Suprapubic skin (tissue), 4 donors: Measurements from ENCODE around the gene UBE3C. TPM values are rescaled to one million over a fixed set of nuclear protein-coding genes. Genes with fewer than 3 reads are reported as not detected.
"Not testable (repeated sequence)": the region's sequence is repeated elsewhere in the genome, so short reads cannot be mapped to it uniquely, and the experiment has no call there.

Source experiments
- DNase-seq, 2 donors: peaks; one replicate each; pipeline ENCODE4 v3.0.0-alpha.2; 2019; ENCODE audit warnings: low spot score in 2 of 2
- H3K27ac ChIP-seq: fragments of 200-600 bp; sonication (generic); one replicate; pipeline ENCODE4 v1.5.1; 2019
- H3K27me3 ChIP-seq: fragments of 200-600 bp; sonication (generic); one replicate; pipeline ENCODE4 v1.5.1; 2019
- H3K36me3 ChIP-seq: fragments of 200-600 bp; sonication (generic); one replicate; pipeline ENCODE4 v1.5.1; 2019
- H3K4me1 ChIP-seq: fragments of 200-600 bp; sonication (generic); one replicate; pipeline ENCODE4 v1.5.1; 2019
- H3K4me3 ChIP-seq: fragments of 200-600 bp; sonication (generic); one replicate; pipeline ENCODE4 v1.5.1; 2019; ENCODE audit warnings: mild to moderate bottlenecking
- H3K9me3 ChIP-seq: fragments of 200-600 bp; sonication (generic); one replicate; pipeline ENCODE4 v1.5.1; 2019
- CTCF ChIP-seq, 2 donors: fragments of 200-600 bp in 1 of 2; fragments of 450-650 bp in 1 of 2; sonication (generic) in 1 of 2; IDR thresholded peaks; one replicate each; pipeline ENCODE4 v1.5.1; 2016 to 2019; ENCODE audit warnings: antibody characterized with exemption in 2 of 2, mild to moderate bottlenecking in 1 of 2, moderate library complexity in 1 of 2
- EP300 ChIP-seq: sonication (generic); formaldehyde crosslinking; IDR thresholded peaks from one replicate; pipeline ENCODE4 v1.6.1; 2017; ENCODE audit warnings: antibody characterized with exemption
- POLR2A ChIP-seq, 2 donors: fragments of 450-650 bp; IDR thresholded peaks; one replicate each; pipeline ENCODE4 v1.6.1; 2017; ENCODE audit warnings: antibody characterized with exemption in 2 of 2, mild to moderate bottlenecking in 2 of 2, moderate library complexity in 2 of 2
- POLR2AphosphoS5 ChIP-seq, 3 donors: sonication (generic); formaldehyde crosslinking; IDR thresholded peaks; one replicate each; pipeline ENCODE4 v1.6.1; 2017; ENCODE audit warnings: antibody characterized with exemption in 3 of 3
- WGBS: methylation state at CpG from one replicate; pipeline ENCODE4 v1.1.5; 2018; 5-methylcytosine and 5-hydroxymethylcytosine counted together
- total RNA-seq, 4 donors: library from RNA; depleted of rRNA; stranded (reverse); fragments of >200 nt; gene quantifications; one replicate each; pipeline ENCODE4 v1.1.0, GENCODE V29; 2016

Gene UBE3C
- total RNA-seq, 4 donors from 2014 or later: 66.2 to 88.1 (median 77.8) TPM

- Histone ChIP-seq H3K36me3 (peaks cover 24% of the 10 kb centered on the region), H3K27ac (no peak overlapping the region), H3K4me1 (no peaks in the 10 kb centered on the region), H3K4me3 (no peak overlapping the region), H3K9me3 (no peaks in the 10 kb centered on the region), H3K27me3 (no peaks in the 10 kb centered on the region)
- TF ChIP-seq CTCF (IDR thresholded peaks at IDR 0.05): no peak
- no peak for TF ChIP-seq POLR2AphosphoS5 (IDR thresholded peaks at IDR 0.05)
- no peak for TF ChIP-seq EP300
- no peak for TF ChIP-seq POLR2A (IDR thresholded peaks at IDR 0.05)
- DNase-seq: no peak
- 89% methylated on average over 6 of the region's 6 CpGs for WGBS
Measured at GRCh38 chr7:157244516-157245294, 106.0 kb downstream of the UBE3C start.

GRCh38 chr7:157246052-157246451, 107.3 kb downstream of the UBE3C start:
- Histone ChIP-seq H3K4me3 (no peak overlapping the region), H3K27ac (no peak overlapping the region), H3K4me1 (no peaks in the 10 kb centered on the region), H3K27me3 (no peaks in the 10 kb centered on the region), H3K36me3 (peaks cover 27% of the 10 kb centered on the region), H3K9me3 (no peaks in the 10 kb centered on the region)
- no peak for DNase-seq
- 93% methylated on average over 8 of the region's 8 CpGs for WGBS
- TF ChIP-seq EP300 (no peak), CTCF (IDR thresholded peaks at IDR 0.05) (no peak), POLR2AphosphoS5 (IDR thresholded peaks at IDR 0.05) (no peak), POLR2A (IDR thresholded peaks at IDR 0.05) (no peak)

GRCh38 chr7:157248659-157249058, 109.9 kb downstream of the UBE3C start:
- Histone ChIP-seq H3K4me1 (no peaks in the 10 kb centered on the region), H3K27ac (no peak overlapping the region), H3K9me3 (no peaks in the 10 kb centered on the region), H3K27me3 (no peaks in the 10 kb centered on the region), H3K36me3 (peaks cover 28% of the 10 kb centered on the region), H3K4me3 (no peak overlapping the region)
- no peak for DNase-seq
- 94% methylated on average over 14 of the region's 14 CpGs for WGBS
- no peak for TF ChIP-seq POLR2A (IDR thresholded peaks at IDR 0.05)
- TF ChIP-seq EP300: no peak
- no peak for TF ChIP-seq POLR2AphosphoS5 (IDR thresholded peaks at IDR 0.05)
- no peak for TF ChIP-seq CTCF (IDR thresholded peaks at IDR 0.05)

DNA sequence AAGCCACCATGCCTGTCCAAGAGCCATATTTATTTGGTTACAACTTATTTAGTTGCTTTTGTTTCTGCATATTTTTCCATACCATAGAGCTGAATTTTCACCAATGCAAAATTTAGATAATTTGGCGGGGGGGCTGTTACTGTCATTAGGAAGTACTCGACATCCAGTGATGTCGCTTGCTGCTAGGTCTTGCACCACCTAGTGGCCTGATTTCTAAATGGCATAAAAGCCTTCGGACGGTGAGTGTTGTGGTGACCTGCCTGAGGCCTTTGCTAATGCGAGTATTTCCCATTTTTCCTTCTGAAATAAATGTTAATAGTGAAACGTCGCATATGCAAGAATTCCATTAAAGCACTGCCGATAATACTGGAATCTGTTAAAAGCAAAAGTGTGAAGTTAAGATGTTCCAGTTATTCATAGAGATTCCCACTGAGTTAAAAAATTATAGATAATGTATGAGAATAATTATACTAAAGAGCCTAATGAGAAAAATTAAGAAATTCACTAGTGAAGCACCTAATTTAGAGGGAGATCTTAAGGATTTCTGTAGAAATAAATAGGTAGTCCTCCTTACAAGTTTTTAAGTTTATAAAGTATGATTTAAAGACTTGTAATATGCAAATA, 112.0 kb downstream of the UBE3C start:
- Histone ChIP-seq H3K4me1 (no peaks in the 10 kb centered on the region), H3K4me3 (no peak overlapping the region), H3K27ac (no peak overlapping the region), H3K27me3 (no peaks in the 10 kb centered on the region), H3K9me3 (no peaks in the 10 kb centered on the region), H3K36me3 (peaks cover 48% of the 10 kb centered on the region)
- WGBS: 52% methylated on average over 9 of the region's 9 CpGs
- TF ChIP-seq EP300: no peak
- TF ChIP-seq POLR2A (IDR thresholded peaks at IDR 0.05): no peak
- TF ChIP-seq POLR2AphosphoS5 (IDR thresholded peaks at IDR 0.05): no peak
- peak; percentile 23 to 72 for TF ChIP-seq CTCF (IDR thresholded peaks at IDR 0.05)
- no peak for DNase-seq

DNA sequence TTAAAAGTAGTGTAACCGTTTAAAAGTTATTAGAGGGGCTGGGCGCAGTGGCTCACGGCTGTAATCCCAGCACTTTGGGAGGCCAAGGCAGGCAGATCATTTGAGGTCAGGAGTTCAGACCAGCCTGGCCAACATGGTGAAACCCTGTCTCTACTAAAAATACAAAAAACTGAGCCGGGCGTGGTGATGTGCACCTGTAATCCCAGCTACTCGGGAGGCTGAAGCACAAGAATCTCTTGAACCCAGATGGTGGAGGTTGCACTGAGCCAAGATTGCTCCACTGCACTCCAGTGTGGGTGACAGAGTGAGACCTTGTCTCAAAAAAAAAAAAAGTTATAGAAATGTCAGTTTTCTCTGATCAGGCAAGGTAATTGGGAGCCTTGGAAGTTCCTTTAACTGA, 113.1 kb downstream of the UBE3C start:
- 90% methylated on average over 6 of the region's 6 CpGs for WGBS
- H3K36me3 ChIP-seq: peaks cover 58% of the 10 kb centered on the region
- H3K4me1 ChIP-seq, H3K4me3 ChIP-seq, H3K9me3 ChIP-seq, DNase-seq, H3K27me3 ChIP-seq, H3K27ac ChIP-seq: not testable (repeated sequence)
